Fibroblast of mammary gland (primary cell): ENCODE data around the gene PLEKHG4.

Source experiments
- DNase-seq: peaks from one replicate; pipeline ENCODE4 v3.0.0-alpha.2; 2010; ENCODE audit warnings: low read depth
- H3K4me3 ChIP-seq: 2 replicates; pipeline ENCODE4 v1.5.1; 2011; ENCODE audit warnings: low read depth, mild to moderate bottlenecking, low read length, moderate library complexity; ENCODE audit not compliant: control insufficient read depth
- TF ChIP-seq, protein P1 (sequence below): conservative IDR thresholded peaks from 2 replicates; pipeline ENCODE4 v1.5.1; 2011; ENCODE audit warnings: low read depth, low read length, inconsistent platforms; ENCODE audit not compliant: control insufficient read depth, insufficient read depth

PLEKHG4 gene

DNA sequence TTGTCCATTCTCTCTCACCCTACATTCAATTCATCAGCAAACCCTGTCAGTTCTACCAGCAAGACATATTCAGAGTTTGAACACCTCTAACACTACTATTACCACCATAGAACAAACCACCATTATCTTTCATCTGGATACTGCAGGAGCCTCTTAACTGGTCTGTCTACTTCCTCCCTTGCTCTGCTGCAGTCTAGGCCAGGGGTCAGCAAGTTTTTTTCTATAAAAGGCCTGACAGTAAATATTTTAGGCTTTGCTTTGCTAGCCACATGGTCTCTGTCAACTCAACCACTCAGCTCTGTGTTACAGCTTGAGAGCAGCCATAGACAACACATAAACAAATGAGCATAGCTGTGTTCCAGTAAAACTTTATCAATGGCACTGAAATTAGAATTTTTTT is 33.4 kb downstream of the PLEKHG4 start:
- DNase-seq: peak; percentile 38
- no peak overlapping the region for H3K4me3 ChIP-seq
- TF ChIP-seq, protein P1, sequence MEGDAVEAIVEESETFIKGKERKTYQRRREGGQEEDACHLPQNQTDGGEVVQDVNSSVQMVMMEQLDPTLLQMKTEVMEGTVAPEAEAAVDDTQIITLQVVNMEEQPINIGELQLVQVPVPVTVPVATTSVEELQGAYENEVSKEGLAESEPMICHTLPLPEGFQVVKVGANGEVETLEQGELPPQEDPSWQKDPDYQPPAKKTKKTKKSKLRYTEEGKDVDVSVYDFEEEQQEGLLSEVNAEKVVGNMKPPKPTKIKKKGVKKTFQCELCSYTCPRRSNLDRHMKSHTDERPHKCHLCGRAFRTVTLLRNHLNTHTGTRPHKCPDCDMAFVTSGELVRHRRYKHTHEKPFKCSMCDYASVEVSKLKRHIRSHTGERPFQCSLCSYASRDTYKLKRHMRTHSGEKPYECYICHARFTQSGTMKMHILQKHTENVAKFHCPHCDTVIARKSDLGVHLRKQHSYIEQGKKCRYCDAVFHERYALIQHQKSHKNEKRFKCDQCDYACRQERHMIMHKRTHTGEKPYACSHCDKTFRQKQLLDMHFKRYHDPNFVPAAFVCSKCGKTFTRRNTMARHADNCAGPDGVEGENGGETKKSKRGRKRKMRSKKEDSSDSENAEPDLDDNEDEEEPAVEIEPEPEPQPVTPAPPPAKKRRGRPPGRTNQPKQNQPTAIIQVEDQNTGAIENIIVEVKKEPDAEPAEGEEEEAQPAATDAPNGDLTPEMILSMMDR: no peak

DNA sequence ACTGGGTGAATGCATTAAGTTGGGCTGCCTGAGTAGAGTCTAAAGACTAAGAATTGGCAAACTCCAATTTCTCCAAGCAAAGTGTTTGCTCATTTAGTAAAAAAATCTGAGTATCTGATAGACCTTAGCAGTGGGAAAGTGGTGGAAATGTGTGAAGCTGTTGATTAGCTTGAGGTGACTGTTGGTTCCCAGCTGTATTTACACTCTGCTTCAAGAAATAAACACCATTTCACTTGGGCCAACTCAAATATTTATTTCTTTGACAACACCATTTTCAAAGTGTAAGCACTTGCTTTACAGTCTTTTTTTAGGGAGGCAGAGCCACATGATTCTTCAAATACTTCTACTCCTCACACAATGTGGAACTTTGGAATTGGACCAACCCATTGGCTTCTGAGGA is 38.5 kb downstream of the PLEKHG4 start:
- DNase-seq: no peak
- TF ChIP-seq, protein P1: no peak
- H3K4me3 ChIP-seq: no peak overlapping the region

DNA sequence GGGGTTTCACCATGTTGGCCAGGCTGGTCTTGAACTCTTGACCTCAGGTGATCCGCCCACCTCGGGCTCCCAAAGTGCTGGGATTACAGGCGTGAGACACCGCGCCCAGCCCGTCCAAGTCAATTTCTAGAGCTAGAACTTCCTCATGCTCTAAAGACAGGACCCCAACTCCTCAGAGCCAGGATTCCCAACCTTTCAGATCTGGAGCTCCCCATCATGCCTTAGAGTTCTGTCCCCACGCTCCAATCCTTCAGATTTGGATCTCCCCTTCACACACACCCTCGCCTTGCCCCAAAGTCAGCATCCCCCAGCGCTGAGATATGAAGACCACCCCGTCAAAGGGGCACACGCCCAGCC is 46.8 kb downstream of the PLEKHG4 start:
- DNase-seq: no peak
- peak overlapping the region; percentile 53 for H3K4me3 ChIP-seq
- TF ChIP-seq, protein P1: no peak

DNA sequence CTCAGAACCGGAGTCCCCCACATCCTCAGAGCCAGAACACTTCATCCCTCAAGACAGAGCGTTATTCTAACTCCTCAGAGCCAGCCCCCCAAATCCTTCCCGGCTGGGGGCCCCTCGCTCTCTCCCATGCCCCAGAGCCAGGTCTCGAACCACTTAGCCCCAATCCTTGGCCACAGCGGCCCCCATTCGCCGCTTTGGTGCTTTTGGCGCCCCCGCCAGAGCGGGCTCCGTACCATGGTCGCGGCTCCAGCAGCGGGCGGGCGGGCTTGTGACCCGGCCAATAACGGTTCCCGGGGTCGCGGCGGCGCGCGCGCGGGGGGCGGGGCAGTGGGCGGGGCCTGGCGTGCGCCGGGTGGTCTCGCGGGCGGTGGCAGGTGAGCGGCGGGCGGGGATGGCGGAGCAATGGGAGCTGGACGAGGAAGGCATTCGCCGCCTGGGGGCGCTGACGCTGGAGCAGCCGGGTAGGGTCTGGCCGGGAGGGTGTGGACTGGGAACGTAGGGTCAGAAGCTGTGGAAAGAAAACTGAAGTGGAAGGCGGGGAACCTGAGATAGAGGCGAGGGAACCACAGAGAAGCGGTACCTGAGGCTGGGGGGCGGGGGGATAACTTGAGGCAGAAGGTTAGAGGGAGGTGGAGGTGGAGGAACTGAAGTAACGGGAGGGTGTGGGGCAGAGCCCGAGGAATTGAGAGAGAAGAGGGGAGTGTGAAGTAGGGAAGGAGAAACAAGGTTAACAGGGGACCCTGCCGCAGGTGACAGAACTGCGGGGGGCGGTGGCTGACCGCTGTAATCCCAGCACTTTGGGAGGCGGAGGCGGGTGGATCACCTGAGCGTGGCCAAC is 47.4 kb downstream of the PLEKHG4 start, which contains the start of the genes KCTD19 and LRRC36:
KCTD19 (minus strand) TSS at position 270 of the 838 bp plus-strand sequence; CDS start at position 236, 34 bp downstream.
LRRC36 (plus strand) TSS at position 344 of the 838 bp plus-strand sequence; CDS start at position 392, 48 bp downstream.
- H3K4me3 ChIP-seq: peak within 1 kb of the TSS; percentile 53
- DNase-seq: peak; percentile 24
- TF ChIP-seq, protein P1: peak; percentile 42

DNA sequence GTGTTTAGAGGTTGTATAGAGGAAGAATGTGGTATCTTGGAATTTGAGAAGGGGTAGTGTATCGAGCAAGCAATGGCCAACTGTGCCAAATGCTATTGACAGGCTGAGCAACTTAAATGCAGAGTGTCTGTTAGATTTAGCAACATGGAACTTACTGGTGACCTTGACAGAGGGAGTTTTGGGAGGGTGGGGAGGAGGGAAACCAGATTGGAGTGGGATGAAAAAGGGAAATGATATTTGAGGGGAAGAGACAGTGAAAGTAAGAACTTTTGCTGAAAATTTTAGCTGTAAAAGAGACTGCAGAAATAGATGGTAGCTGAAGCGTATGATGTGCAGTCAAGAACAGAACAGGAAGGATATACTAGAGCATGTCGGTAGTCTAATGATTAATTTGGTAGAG is 48.4 kb downstream of the PLEKHG4 start:
- TF ChIP-seq, protein P1: no peak
- no peak for DNase-seq
- no peak overlapping the region for H3K4me3 ChIP-seq

DNA sequence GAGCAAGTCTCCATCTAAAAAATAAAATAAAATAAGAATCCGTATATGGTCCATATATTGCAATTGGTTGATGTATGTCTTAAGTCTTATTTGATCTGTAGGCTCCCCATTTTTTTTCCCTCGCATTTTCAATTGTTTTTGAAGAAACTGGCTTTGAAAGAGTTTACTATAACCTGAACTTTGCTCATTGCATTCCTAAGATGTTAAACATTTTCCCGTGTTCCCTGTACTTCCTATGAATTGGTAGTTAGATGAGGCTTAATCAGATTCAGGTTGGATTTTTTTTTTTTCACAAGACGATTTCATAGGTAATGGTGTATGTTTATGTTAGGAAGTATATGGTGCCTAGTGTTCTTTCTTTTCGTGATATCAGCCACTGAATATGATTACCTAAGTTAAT is 50.6 kb downstream of the PLEKHG4 start:
- TF ChIP-seq, protein P1: no peak
- no peak for DNase-seq
- H3K4me3 ChIP-seq: no peak overlapping the region

DNA sequence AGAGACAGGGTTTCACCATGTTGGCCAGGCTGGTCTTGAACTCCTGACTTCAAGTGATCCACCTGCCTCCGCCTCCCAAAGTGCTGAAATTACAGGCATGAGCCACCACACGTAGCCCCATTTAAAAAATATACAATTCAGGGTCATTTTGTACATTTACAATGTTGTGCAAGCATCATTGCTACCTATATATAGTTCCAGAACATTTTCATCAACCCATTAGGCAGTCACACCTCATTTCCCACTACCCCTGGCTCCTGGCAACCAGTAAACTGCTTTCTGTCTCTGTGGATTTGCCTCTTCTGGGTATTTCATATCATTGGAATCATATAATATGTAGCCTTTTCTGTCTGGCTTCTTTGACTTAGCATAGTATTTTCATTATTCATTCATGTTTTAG is 54.0 kb downstream of the PLEKHG4 start:
- TF ChIP-seq, protein P1: no peak
- no peak overlapping the region for H3K4me3 ChIP-seq
- DNase-seq: no peak
